OCI-LY3 (cell line): ENCODE data around the gene RGL3.
A peak's percentile ranks its signal among the peaks of the same experiment; 100 is the strongest.

Experiments used
- H2AFZ ChIP-seq: fragments of 200-600, 300-600 bp; shearing (Covaris generic); 2 replicates; pipeline ENCODE4 v1.6.0; 2014; ENCODE audit warnings: antibody characterized with exemption, low read depth, low read length
- H3K27ac ChIP-seq: fragments of 200-600, 300-600 bp; sonication (generic); 2 replicates; pipeline ENCODE4 v1.5.1; 2014; ENCODE audit warnings: mild to moderate bottlenecking, low read length, moderate library complexity, mixed read lengths
- H3K27me3 ChIP-seq: fragments of 200-600, 300-600 bp; sonication (generic); 2 replicates; pipeline ENCODE4 v1.6.1; 2014; ENCODE audit warnings: low read depth, low read length, mixed read lengths
- H3K36me3 ChIP-seq: fragments of 200-600, 300-600 bp; sonication (generic); replicated peaks from 2 replicates; pipeline ENCODE3; 2014; ENCODE audit warnings: low read depth, low read length, mixed read lengths
- H3K4me1 ChIP-seq: fragments of 300-600, 200-600 bp; sonication (generic); 2 replicates; pipeline ENCODE4 v1.6.1; 2014; ENCODE audit warnings: low read length, mixed read lengths
- H3K4me2 ChIP-seq: fragments of 200-600, 300-600 bp; sonication (generic); 2 replicates; pipeline ENCODE4 v1.6.1; 2014; ENCODE audit warnings: low read length, mixed read lengths
- H3K4me3 ChIP-seq: fragments of 300-600, 200-600 bp; sonication (generic); 2 replicates; pipeline ENCODE4 v1.5.1; 2014; ENCODE audit warnings: antibody characterized with exemption, mild to moderate bottlenecking, low read length, moderate library complexity
- H3K79me2 ChIP-seq: fragments of 300-600, 200-600 bp; shearing (Covaris generic); 2 replicates; pipeline ENCODE4 v1.6.1; 2014; ENCODE audit warnings: mild to moderate bottlenecking, low read length, mixed read lengths
- H3K9ac ChIP-seq: fragments of 300-600, 200-600 bp; shearing (Covaris generic); 2 replicates; pipeline ENCODE4 v1.6.0; 2014; ENCODE audit warnings: mild to moderate bottlenecking, low read length, moderate library complexity
- H3K9me3 ChIP-seq: fragments of 200-600, 300-600 bp; shearing (Covaris generic); 2 replicates; pipeline ENCODE4 v1.6.1; 2014; ENCODE audit warnings: low read length, mixed read lengths; ENCODE audit not compliant: insufficient read depth
- H4K20me1 ChIP-seq: fragments of 200-600, 300-600 bp; sonication (generic); 2 replicates; pipeline ENCODE4 v1.6.1; 2016; ENCODE audit warnings: low read length, mixed read lengths; ENCODE audit not compliant: insufficient read depth
- EZH2phosphoT487 ChIP-seq: fragments of 200-600 bp; shearing (Covaris generic); IDR thresholded peaks from 2 replicates; pipeline ENCODE4 v1.6.1; 2018; ENCODE audit warnings: antibody characterized with exemption, mixed run types, low read depth
- TF ChIP-seq, protein P1 (sequence below): fragments of 200-600, 300-600 bp; sonication (generic); IDR thresholded peaks from 2 replicates; pipeline ENCODE4 v1.5.1; 2014; ENCODE audit warnings: antibody characterized with exemption, low read length, low read depth

The RGL3 gene

GRCh38 chr19:11377237-11377636 is 41.9 kb downstream of the RGL3 start:
- Histone ChIP-seq H3K4me1 (peaks cover 34% of the 10 kb centered on the region), H3K36me3 (peaks cover 6% of the 10 kb centered on the region), H3K9ac (peak overlapping the region; percentile 3; the same call in 1 of the 2 replicates)

GRCh38 chr19:11375143-11375948 is 43.8 kb downstream of the RGL3 start:
- Histone ChIP-seq H3K4me2 (peak overlapping the region; percentile 99), H3K79me2 (peaks cover 14% of the 10 kb centered on the region), H3K4me3 (peak overlapping the region; percentile 86), H3K4me1 (peaks cover 28% of the 10 kb centered on the region), H4K20me1 (no peaks in the 10 kb centered on the region), H3K36me3 (peaks cover 6% of the 10 kb centered on the region), H3K27ac (peak overlapping the region; percentile 70), H3K27me3 (no peaks in the 10 kb centered on the region), H3K9me3 (no peaks in the 10 kb centered on the region), H3K9ac (peak overlapping the region; percentile 94), H2AFZ (peak overlapping the region; percentile 51)
- TF ChIP-seq, protein P1, sequence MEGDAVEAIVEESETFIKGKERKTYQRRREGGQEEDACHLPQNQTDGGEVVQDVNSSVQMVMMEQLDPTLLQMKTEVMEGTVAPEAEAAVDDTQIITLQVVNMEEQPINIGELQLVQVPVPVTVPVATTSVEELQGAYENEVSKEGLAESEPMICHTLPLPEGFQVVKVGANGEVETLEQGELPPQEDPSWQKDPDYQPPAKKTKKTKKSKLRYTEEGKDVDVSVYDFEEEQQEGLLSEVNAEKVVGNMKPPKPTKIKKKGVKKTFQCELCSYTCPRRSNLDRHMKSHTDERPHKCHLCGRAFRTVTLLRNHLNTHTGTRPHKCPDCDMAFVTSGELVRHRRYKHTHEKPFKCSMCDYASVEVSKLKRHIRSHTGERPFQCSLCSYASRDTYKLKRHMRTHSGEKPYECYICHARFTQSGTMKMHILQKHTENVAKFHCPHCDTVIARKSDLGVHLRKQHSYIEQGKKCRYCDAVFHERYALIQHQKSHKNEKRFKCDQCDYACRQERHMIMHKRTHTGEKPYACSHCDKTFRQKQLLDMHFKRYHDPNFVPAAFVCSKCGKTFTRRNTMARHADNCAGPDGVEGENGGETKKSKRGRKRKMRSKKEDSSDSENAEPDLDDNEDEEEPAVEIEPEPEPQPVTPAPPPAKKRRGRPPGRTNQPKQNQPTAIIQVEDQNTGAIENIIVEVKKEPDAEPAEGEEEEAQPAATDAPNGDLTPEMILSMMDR = no peak
- TF ChIP-seq EZH2phosphoT487 = no peak

More at GRCh38 chr19:11377237-11377636, 41.9 kb downstream of the RGL3 start:
- Histone ChIP-seq H2AFZ (0 out of 2 replicates have a peak overlapping the region, but pooled peaks have one; percentile 14), H3K27ac (0 out of 2 replicates have a peak overlapping the region, but pooled peaks have one; percentile 4), H3K27me3 (no peaks in the 10 kb centered on the region), H4K20me1 (no peaks in the 10 kb centered on the region), H3K9me3 (no peaks in the 10 kb centered on the region), H3K79me2 (peaks cover 15% of the 10 kb centered on the region), H3K4me2 (peak overlapping the region; percentile 31), H3K4me3 (peak overlapping the region; percentile 6; the same call in 1 of the 2 replicates)
- no peak for TF ChIP-seq EZH2phosphoT487
- TF ChIP-seq, protein P1 = no peak

DNA sequence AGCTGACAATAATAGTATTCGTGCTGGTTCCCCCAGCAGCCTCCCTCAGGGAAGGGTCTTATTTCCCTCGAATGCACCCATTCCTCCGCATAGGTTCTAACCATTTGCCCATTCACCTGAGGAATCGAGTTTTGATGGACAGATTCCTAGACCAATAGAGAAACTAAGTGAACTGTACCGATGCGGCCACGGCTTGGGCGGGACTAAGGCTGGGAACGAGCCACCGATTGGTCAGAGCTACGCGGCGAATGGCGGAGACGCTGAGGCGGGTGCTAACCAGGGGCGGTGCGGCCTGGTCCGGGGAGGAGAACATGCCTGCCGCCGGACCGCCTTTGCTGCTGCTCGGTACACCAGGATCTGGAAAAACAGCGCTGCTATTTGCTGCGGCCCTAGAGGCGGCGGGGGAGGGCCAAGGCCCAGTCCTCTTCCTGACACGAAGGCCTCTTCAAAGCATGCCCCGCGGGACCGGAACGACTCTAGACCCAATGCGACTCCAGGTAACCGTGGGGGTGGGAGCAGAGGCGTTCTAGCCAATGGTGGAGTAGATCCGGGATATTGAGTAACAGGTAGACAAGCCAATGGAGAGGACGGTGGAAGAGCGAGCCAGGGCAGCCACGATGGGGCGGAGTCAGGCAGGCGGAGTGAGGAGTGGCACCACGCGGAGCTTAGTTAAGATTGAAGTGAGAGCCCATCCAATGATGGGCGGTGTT is 44.5 kb downstream of the RGL3 start, which contains the start of gene SWSAP1:
SWSAP1 (plus strand) TSS at position 234 of the 710 bp plus-strand sequence; CDS start at position 249, 15 bp downstream.
- Histone ChIP-seq H3K27ac (peak within 1 kb of the TSS; percentile 78), H3K79me2 (peaks cover 10% of the 10 kb centered on the region), H3K27me3 (no peaks in the 10 kb centered on the region), H3K9me3 (no peaks in the 10 kb centered on the region), H3K4me2 (peak within 1 kb of the TSS; percentile 99), H3K4me3 (peak within 1 kb of the TSS; percentile 86), H3K36me3 (peaks cover 6% of the 10 kb centered on the region), H2AFZ (peak within 1 kb of the TSS; percentile 89), H4K20me1 (0 out of 2 replicates have a peak, but pooled peaks cover 1% of the 10 kb centered on the region), H3K9ac (peak within 1 kb of the TSS; percentile 94), H3K4me1 (peaks cover 23% of the 10 kb centered on the region)
- TF ChIP-seq, protein P1 = no peak
- no peak for TF ChIP-seq EZH2phosphoT487
